HepG2 (cell line): ENCODE measurements around the gene STAG3. TPM values are rescaled to one million over a fixed set of nuclear protein-coding genes. Genes with fewer than 3 reads are reported as not detected.

Experiments used
- CHCHD3 ChIP-seq: sonication (generic); formaldehyde crosslinking; IDR thresholded peaks from 2 replicates; pipeline ENCODE4 v1.8.0; 2022; ENCODE audit warnings: mild to moderate bottlenecking, missing genetic modification reagents, moderate library complexity
- ERF ChIP-seq: IDR thresholded peaks from 2 replicates; pipeline ENCODE4 v1.6.1; 2018; ENCODE audit warnings: missing biosample characterization, missing genetic modification reagents
- GPN1 ChIP-seq: sonication (generic); formaldehyde crosslinking; IDR thresholded peaks from 2 replicates; pipeline ENCODE4 v1.5.1; 2020; ENCODE audit warnings: missing genetic modification reagents, borderline replicate concordance
- HDAC6 ChIP-seq: fragments of 200-600 bp; sonication (generic); IDR thresholded peaks from 2 replicates; pipeline ENCODE4 v1.7.0; 2017; ENCODE audit warnings: mild to moderate bottlenecking, antibody characterized with exemption, low read length, low read depth
- MAFK ChIP-seq, 2 experiments: IDR thresholded peaks in 1 of 2; conservative IDR thresholded peaks in 1 of 2; 2 replicates each; pipeline ENCODE4 v1.6.1; 2011; ENCODE audit warnings: improper control_type of control experiment in 2 of 2, low read length in 2 of 2
- POLR2AphosphoS2 ChIP-seq: IDR thresholded peaks from 2 replicates; pipeline ENCODE4 v1.6.1; 2011; ENCODE audit warnings: low read depth, low read length, improper control_type of control experiment
- SRSF1 ChIP-seq: fragments of 200-400 bp; formaldehyde crosslinking; optimal IDR thresholded peaks from 2 replicates; pipeline ENCODE3; 2017; ENCODE audit warnings: mild to moderate bottlenecking, low read depth, low read length, moderate library complexity
- TOPORS ChIP-seq: sonication (generic); formaldehyde crosslinking; IDR thresholded peaks from 2 replicates; pipeline ENCODE4 v1.8.0; 2023; ENCODE audit warnings: mild to moderate bottlenecking, missing genetic modification reagents
- ZBTB49 ChIP-seq: sonication (generic); formaldehyde crosslinking; IDR thresholded peaks from 2 replicates; pipeline ENCODE4 v1.4.0; 2020; ENCODE audit warnings: missing genetic modification reagents, borderline replicate concordance
- ZNF124 ChIP-seq: sonication (generic); formaldehyde crosslinking; IDR thresholded peaks from 2 replicates; pipeline ENCODE4 v1.4.0; 2020; ENCODE audit warnings: missing genetic modification reagents
- ZNF275 ChIP-seq: sonication (generic); formaldehyde crosslinking; IDR thresholded peaks from 2 replicates; pipeline ENCODE4 v1.8.0; 2022; ENCODE audit warnings: missing genetic modification reagents, mild to moderate bottlenecking, inconsistent platforms, borderline replicate concordance
- ZNF331 ChIP-seq: sonication (generic); formaldehyde crosslinking; IDR thresholded peaks from 2 replicates; pipeline ENCODE4 v1.4.0; 2020; ENCODE audit warnings: missing genetic modification reagents
- ZNF382 ChIP-seq: sonication (generic); formaldehyde crosslinking; IDR thresholded peaks from 2 replicates; pipeline ENCODE4 v1.5.0; 2020; ENCODE audit warnings: missing genetic modification reagents, mild to moderate bottlenecking, borderline replicate concordance
- ZNF564 ChIP-seq: sonication (generic); formaldehyde crosslinking; IDR thresholded peaks from 2 replicates; pipeline ENCODE4 v1.8.1; 2023; ENCODE audit warnings: mild to moderate bottlenecking, missing genetic modification reagents
- ZNF724P ChIP-seq: sonication (generic); formaldehyde crosslinking; IDR thresholded peaks from 2 replicates; pipeline ENCODE4 v1.8.0; 2022; ENCODE audit warnings: missing genetic modification reagents, borderline replicate concordance
- ZSCAN22 ChIP-seq: sonication (generic); formaldehyde crosslinking; IDR thresholded peaks from 2 replicates; pipeline ENCODE4 v1.4.0; 2020; ENCODE audit warnings: mild to moderate bottlenecking, missing genetic modification reagents
- polyA plus RNA-seq, 8 experiments: library from polyadenylated mRNA; depleted of rRNA in 3 of 8; stranded (reverse) in 7 of 8; unstranded in 1 of 8; fragments of >200 nt; fragmentation: Illumina TruSeq in 4 of 8; extraction: Trizol in 4 of 8; gene quantifications; 2 replicates each; pipeline versions ENCODE4 v1.2.1 to v1.2.3, GENCODE V29; 2011 to 2016; ENCODE audit warnings: low read depth in 4 of 8, missing spikeins in 1 of 8, mixed read lengths in 1 of 8; ENCODE audit not compliant: insufficient read depth in 1 of 8
- total RNA-seq, 5 experiments: library from RNA; depleted of rRNA; stranded (reverse); fragments of >200 nt; fragmentation: Illumina TruSeq; extraction: Trizol; gene quantifications; 2 replicates each; pipeline ENCODE4 v1.2.3, GENCODE V29; 2016; ENCODE audit warnings: low read depth in 1 of 5

STAG3 gene
- total and polyA plus RNA-seq, 2 of the 13 experiments (the other 11 are each of a cell fraction or from before 2014, with no cell fraction given), result 0.09 to 0.33 TPM

GRCh38 chr7:100132697-100133151 is 45.0 kb upstream of the STAG3 start (continued):
- no peak for TF ChIP-seq ZBTB49 (CRISPR knock-in tag)
- peak; percentile 48; the same call in 1 of the 2 replicates for TF ChIP-seq ZNF331 (CRISPR knock-in tag)
- TF ChIP-seq ZSCAN22 (CRISPR knock-in tag), result no peak
- TF ChIP-seq CHCHD3 (CRISPR knock-in tag), result no peak
- no peak for TF ChIP-seq ZNF275 (CRISPR knock-in tag)
- no peak for TF ChIP-seq SRSF1
- TF ChIP-seq MAFK (conservative IDR thresholded peaks at IDR 0.05 in 1 of 2, IDR thresholded peaks at IDR 0.05 in 1 of 2; ENCODE audit: low read length in 2 of 2), result 0 out of 4 replicates have a peak, but pooled peaks of 1 of the 2 experiments have one; percentile 2
- TF ChIP-seq GPN1 (CRISPR knock-in tag), result no peak
- TF ChIP-seq ZNF564 (CRISPR knock-in tag), result no peak
- peak; percentile 77; the same call in 1 of the 2 replicates for TF ChIP-seq ERF (CRISPR knock-in tag)
- no peak for TF ChIP-seq HDAC6
- no peak for TF ChIP-seq ZNF382
- TF ChIP-seq ZNF124 (CRISPR knock-in tag), result no peak
- no peak for TF ChIP-seq TOPORS
- no peak for TF ChIP-seq ZNF724P (CRISPR knock-in tag)
- TF ChIP-seq POLR2AphosphoS2, result no peak
